ENCODE results near the gene EVX2.

EVX2 gene

GRCh38 chr2:176039375-176039774, 44.4 kb downstream of the EVX2 start:
- no peak for DNase-seq

GRCh38 chr2:176038694-176039093, 45.1 kb downstream of the EVX2 start:
- DNase-seq, result no peak

GRCh38 chr2:176035013-176035691, 48.6 kb downstream of the EVX2 start:
- DNase-seq, result no peak

- no peak for DNase-seq
Measured at GRCh38 chr2:176027806-176028205, 56.0 kb downstream of the EVX2 start.
